Peyer's patch (tissue), 4 donors: Measurements from ENCODE around the gene NOS1AP.

Experiments used
- POLR2A ChIP-seq, 2 donors: fragments of 450-650 bp; IDR thresholded peaks; one replicate each; pipeline ENCODE4 v1.5.1; 2017; ENCODE audit warnings: antibody characterized with exemption in 2 of 2, mild to moderate bottlenecking in 2 of 2, moderate library complexity in 2 of 2
- TF ChIP-seq, protein P1 (sequence below), 6 experiments: fragments of 450-650 bp in 4 of 6; fragments of 200-600 bp in 2 of 6; sonication (generic) in 1 of 6; IDR thresholded peaks; one replicate each; pipeline ENCODE4 v1.5.1; 2017 to 2019; ENCODE audit warnings: antibody characterized with exemption in 6 of 6, mild to moderate bottlenecking in 3 of 6, moderate library complexity in 1 of 6

DNA sequence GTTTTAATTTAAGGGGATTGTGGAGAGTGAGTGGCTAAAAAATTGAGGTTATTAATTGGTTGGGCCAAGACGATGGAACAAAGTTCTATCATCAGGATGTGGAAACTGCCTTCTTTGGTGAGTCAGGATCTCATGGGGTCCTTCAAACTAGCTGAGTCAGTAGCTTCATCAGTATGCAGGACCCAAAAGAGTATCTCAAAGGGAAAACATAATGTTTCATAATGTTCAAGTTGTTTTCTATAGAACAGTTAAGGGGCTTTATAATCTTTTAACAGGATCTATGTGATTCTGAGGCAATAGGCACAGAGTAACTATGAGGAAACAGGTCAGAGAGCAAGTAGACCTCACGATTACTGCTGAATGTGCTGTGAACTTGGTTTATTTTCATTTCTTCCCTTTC, 42.6 kb upstream of the NOS1AP start:
- TF ChIP-seq, protein P1, sequence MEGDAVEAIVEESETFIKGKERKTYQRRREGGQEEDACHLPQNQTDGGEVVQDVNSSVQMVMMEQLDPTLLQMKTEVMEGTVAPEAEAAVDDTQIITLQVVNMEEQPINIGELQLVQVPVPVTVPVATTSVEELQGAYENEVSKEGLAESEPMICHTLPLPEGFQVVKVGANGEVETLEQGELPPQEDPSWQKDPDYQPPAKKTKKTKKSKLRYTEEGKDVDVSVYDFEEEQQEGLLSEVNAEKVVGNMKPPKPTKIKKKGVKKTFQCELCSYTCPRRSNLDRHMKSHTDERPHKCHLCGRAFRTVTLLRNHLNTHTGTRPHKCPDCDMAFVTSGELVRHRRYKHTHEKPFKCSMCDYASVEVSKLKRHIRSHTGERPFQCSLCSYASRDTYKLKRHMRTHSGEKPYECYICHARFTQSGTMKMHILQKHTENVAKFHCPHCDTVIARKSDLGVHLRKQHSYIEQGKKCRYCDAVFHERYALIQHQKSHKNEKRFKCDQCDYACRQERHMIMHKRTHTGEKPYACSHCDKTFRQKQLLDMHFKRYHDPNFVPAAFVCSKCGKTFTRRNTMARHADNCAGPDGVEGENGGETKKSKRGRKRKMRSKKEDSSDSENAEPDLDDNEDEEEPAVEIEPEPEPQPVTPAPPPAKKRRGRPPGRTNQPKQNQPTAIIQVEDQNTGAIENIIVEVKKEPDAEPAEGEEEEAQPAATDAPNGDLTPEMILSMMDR (IDR thresholded peaks at IDR 0.05): no peak
- TF ChIP-seq POLR2A (IDR thresholded peaks at IDR 0.05): no peak
